GM12865 (cell line): ENCODE results near the gene AGPAT3.

Experiments
- DNase-seq: peaks from one replicate; pipeline ENCODE4 v3.0.0; 2010; ENCODE audit warnings: low read depth
- H3K4me3 ChIP-seq: 2 replicates; pipeline ENCODE4 v1.5.1; 2011; ENCODE audit warnings: mild to moderate bottlenecking, low read depth, low read length, control low read depth
- CTCF ChIP-seq: IDR thresholded peaks from 2 replicates; pipeline ENCODE4 v1.5.1; 2011; ENCODE audit warnings: low read length, control low read depth, low read depth, inconsistent platforms; ENCODE audit not compliant: insufficient read depth; ENCODE audit errors: missing control alignments

Gene AGPAT3

GRCh38 chr21:43937051-43937832 is 72.2 kb downstream of the AGPAT3 start:
- TF ChIP-seq CTCF, result no peak
- no peak overlapping the region for H3K4me3 ChIP-seq
- no peak for DNase-seq

GRCh38 chr21:43937891-43938309 is 72.9 kb downstream of the AGPAT3 start:
- DNase-seq, result peak; percentile 85
- peak overlapping the region; percentile 62 for H3K4me3 ChIP-seq
- no peak for TF ChIP-seq CTCF

- peak overlapping the region; percentile 62 for H3K4me3 ChIP-seq
- TF ChIP-seq CTCF, result peak; percentile 100
- DNase-seq, result peak; percentile 93
Observed at GRCh38 chr21:43938751-43939442, 73.9 kb downstream of the AGPAT3 start.

GRCh38 chr21:43939443-43940328 is 74.7 kb downstream of the AGPAT3 start:
- no peak for DNase-seq
- H3K4me3 ChIP-seq, result peak overlapping the region; percentile 0; the same call in 1 of the 2 replicates
- TF ChIP-seq CTCF, result no peak

GRCh38 chr21:43940329-43941050 is 75.5 kb downstream of the AGPAT3 start:
- no peak for DNase-seq
- no peak for TF ChIP-seq CTCF
- no peak overlapping the region for H3K4me3 ChIP-seq

GRCh38 chr21:43942201-43942600 is 77.2 kb downstream of the AGPAT3 start:
- no peak for DNase-seq
- no peak for TF ChIP-seq CTCF
- no peak overlapping the region for H3K4me3 ChIP-seq
